ENCODE results near the gene ARMS2.

The ARMS2 gene, protein sequence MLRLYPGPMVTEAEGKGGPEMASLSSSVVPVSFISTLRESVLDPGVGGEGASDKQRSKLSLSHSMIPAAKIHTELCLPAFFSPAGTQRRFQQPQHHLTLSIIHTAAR

GRCh38 chr10:122454603-122455080 is at the start of gene ARMS2:
TSS of gene ARMS2 (plus strand) at chr10:122454653. CDS start at chr10:122454728, 75 bp downstream.
- H3K4me3 ChIP-seq (ENCODE audit: low read depth, low read length), result no peak within 1 kb of the TSS

DNA sequence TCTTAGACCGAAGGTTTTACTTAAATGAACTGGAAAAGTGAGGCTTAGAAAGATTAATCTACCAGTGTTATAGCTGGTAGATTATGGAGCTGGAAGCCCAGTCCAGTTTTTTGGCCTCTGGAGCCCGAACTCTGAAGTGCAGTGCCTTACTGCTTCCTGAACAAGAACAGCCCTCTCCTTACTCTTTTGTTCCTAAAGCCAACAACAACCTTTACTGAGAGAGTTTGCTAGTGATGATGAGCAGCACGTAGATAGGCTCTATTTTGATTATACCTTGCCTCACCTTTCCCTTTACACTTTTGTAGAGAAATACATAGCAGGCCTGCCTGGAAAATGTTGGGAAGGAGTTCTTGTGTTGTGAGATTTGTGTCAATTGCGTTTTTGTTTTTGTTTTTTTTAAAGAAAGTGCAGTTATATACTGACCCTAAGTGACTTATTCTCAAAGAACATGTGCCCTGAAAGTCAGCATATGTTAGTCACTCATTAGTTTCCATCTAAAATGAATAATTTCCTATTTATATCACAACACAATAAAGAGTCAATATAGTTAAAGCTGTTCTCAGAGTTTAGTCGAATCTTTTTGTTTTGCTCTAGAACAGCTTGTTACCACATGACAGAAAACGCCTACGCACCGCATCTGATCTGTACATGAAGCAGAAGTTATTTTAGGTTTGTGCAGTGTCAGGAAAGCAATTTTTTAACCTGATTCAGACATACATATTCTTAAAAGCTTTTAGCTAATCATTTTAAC is 46.9 kb upstream of the ARMS2 start:
- no peak overlapping the region for H3K4me3 ChIP-seq (ENCODE audit: low read depth, low read length)

DNA sequence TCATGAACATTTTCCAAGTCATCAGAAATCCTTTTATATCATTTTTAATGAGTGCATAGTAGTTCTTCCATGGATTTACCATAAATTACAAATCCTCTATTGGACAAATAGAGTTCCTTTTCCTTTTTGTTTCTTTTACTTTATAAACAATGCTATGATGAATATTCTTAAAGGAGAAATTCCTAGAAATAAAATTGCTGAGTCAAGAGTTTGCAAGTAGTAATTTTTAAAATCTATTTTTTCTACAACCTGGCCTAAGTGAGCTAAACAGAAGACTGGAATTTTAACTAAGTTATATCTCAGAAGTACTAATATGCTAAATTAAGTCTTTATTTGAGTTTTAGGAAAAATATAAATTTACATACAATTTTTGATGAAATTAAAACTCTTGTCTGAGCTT is 41.1 kb upstream of the ARMS2 start:
- no peak overlapping the region for H3K4me3 ChIP-seq (ENCODE audit: low read depth, low read length)

- H3K4me3 ChIP-seq (ENCODE audit: low read depth, low read length), result no peak overlapping the region
Observed at GRCh38 chr10:122417667-122418066, 36.8 kb upstream of the ARMS2 start.

DNA sequence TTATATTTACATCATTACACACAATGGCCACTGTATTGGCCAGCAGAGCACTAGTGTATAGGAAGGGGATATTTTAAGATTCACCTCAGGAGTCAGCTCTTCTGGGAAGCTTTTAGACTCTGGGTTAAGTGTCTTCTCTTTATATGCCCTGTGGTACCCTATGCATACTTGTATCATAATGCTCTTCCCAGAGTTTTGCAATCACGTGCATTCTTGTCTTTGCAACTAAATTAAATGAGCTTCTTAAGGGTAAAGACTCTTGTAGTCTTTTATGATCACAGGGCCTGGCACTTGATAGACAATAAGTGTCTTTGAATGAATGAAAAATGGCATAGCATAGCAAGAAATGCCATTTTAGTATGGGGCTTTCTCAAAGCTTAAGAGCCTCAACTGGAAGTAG is 35.4 kb upstream of the ARMS2 start:
- H3K4me3 ChIP-seq (ENCODE audit: low read depth, low read length), result no peak overlapping the region

GRCh38 chr10:122419876-122420623 is 34.4 kb upstream of the ARMS2 start:
- H3K4me3 ChIP-seq (ENCODE audit: low read depth, low read length), result no peak overlapping the region

DNA sequence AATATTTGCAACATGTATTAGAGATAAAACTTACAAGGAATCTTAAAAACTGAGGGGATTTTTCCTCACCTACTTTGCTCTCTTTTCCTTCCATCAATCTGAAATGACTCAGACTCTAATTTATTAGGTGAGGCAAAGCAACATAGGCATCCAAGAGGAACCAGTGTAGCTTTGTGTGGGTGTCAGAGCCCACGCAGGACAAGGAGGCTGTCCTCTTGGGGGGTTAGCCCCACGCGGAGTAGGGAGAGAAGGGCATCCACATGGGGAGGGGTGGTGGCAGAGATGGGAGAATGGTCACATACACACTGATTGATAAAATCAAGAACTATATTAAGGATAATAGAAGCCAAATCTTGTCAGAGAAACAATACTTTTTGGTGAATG is 33.8 kb upstream of the ARMS2 start:
- H3K4me3 ChIP-seq (ENCODE audit: low read depth, low read length), result no peak overlapping the region

DNA sequence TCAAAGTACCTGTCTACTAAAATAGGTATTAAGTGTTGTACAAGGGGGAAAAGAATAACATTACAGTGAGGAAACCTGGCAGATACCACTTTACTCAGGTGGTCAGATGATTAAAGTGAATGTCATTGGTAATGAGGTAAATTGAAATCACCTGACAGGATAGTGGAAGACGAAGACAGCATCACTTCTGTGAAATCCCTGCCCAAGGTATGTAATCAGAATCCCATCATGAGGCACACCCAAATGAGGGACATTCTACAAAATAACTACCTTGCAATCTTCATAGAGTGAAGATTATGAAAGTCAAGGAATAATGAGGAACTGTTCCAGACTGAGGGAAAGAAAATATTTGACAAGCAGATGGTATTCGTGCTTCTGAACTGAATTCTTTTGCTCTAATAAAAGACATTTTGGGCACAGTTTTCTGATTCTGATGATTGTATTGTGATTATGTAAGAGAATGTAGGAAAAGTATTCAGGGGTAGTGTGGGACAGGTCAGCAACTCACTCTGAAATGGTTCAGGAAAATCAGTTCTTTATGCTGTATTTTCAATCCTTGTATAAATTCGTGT is 33.3 kb upstream of the ARMS2 start:
- H3K4me3 ChIP-seq (ENCODE audit: low read depth, low read length), result no peak overlapping the region

DNA sequence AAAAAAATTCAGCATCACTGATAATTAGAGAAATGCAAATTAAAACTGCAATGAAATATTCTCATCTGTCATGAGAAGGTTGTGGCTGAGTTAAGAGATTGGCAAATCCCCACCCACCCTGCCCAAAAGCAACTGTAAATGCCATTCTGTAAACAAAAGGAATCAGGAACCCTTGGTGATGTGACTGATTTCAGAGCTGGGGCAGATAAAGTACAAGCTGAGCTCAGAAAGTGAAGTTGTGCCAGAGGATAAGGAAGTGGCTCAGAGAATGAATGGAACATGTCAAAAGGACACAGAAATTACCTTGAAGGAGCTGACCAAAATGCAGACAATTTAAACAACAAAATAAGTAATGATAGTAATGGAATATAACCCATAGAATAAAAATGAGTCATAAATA is 32.7 kb upstream of the ARMS2 start:
- no peak overlapping the region for H3K4me3 ChIP-seq (ENCODE audit: low read depth, low read length)

DNA sequence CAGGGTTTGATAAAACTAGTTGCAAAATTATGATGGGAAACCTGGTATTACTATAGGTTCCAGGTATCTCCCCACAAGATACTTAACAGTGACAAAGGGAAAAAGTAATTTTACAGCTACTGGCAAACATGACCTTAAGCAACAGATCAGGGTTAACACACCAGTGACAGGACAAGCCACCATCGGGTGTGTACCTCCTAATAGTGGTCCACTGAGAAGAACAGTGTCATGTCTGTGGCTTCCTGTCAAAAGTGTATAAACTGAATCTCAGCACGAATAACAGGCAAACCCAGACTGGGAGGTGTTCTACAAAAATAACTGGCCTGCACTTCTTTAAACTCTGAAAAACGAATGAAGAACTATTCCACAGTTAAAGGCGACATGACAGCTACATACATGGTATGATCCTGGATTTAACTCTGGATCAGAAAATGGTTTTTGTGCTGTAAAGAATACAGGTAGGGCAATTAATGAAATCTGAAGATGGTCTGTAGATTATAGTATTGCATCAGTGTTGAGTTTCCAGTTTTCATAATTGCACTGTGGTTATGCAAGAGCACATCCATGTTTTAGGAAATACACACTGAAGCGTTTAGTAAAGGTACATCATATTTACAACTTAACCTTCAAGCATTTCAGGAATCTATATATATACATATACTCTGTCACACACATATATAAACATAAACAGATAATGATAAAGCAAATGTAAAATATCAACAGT is 32.0 kb upstream of the ARMS2 start:
- no peak overlapping the region for H3K4me3 ChIP-seq (ENCODE audit: low read depth, low read length)

DNA sequence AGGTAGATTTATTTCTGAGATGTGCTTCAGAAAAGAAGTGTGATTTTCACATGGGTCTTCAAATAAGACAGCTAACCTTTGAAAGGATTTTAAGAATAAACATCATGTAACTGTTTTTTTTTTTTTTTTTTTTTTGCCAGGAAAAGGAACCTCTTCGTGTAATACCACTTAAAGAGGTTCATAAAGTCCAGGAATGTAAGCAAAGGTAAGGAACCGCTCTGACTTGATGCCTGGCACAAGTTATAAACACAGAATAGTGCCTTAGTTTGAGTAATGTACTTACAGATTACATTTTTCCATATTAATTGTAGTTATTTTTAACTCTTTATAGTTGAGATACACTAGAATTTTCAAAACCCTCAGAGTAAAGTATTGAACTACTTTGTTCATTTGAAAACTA is 30.4 kb upstream of the ARMS2 start:
- no peak overlapping the region for H3K4me3 ChIP-seq (ENCODE audit: low read depth, low read length)

- no peak overlapping the region for H3K4me3 ChIP-seq (ENCODE audit: low read depth, low read length)
Observed at GRCh38 chr10:122426829-122427228, 27.6 kb upstream of the ARMS2 start.

- H3K4me3 ChIP-seq (ENCODE audit: low read depth, low read length), result no peak overlapping the region
Observed at GRCh38 chr10:122427280-122427679, 27.2 kb upstream of the ARMS2 start.

DNA sequence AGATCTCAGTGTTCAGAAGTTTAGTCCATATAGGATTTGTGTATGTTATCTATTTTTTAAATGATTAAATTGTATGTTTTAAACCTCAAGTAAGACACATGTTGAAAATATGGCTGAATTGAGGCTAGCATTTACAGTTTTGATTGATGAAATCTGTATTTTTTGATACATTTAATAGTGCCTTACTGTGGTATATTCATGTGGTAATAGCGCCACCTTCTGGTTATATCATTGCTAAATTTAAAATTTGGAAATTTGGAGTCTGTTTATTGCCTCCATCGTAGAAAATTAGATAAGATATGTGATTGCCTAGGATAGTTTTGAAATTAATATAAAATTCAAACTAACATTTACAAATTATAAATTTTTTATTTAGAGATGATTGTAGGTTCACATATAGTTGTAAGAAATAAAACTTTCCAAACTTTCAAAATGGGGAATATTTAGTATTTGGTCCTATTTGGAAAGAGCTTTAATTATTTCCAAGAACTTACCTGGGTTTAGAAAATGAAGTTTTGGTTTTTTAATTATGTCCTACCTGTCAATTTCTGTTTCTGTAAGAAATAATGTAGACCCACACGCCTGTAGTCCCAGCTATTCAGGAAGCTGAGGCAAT is 19.1 kb upstream of the ARMS2 start:
- H3K4me3 ChIP-seq (ENCODE audit: low read depth, low read length), result no peak overlapping the region

- H3K4me3 ChIP-seq (ENCODE audit: low read depth, low read length), result no peak overlapping the region
Observed at GRCh38 chr10:122441961-122442360, 12.5 kb upstream of the ARMS2 start.

DNA sequence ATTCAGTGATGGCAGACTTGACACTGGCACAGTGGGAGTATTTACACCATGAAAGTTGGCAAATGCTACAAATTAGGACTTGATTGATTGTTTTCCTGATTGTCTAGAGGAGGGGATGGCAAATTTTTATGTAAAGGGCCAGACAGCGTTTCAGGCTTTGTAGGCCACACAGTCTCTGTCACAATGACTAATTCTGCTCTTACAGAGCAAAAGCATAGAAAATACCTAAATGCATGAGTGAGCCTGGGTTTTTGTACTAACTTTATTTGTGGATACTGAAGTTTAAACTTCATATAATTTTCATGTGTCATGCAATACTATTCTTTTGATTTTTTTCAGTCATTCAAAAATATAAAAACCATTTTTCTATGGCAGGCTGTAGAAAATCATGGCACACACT is 9.0 kb upstream of the ARMS2 start:
- no peak overlapping the region for H3K4me3 ChIP-seq (ENCODE audit: low read depth, low read length)

GRCh38 chr10:122445904-122446303 is 8.5 kb upstream of the ARMS2 start:
- H3K4me3 ChIP-seq (ENCODE audit: low read depth, low read length), result no peak overlapping the region

- H3K4me3 ChIP-seq (ENCODE audit: low read depth, low read length), result no peak overlapping the region
Observed at GRCh38 chr10:122446668-122447423, 7.6 kb upstream of the ARMS2 start.

GRCh38 chr10:122448600-122448999 is 5.9 kb upstream of the ARMS2 start:
- H3K4me3 ChIP-seq (ENCODE audit: low read depth, low read length), result no peak overlapping the region

DNA sequence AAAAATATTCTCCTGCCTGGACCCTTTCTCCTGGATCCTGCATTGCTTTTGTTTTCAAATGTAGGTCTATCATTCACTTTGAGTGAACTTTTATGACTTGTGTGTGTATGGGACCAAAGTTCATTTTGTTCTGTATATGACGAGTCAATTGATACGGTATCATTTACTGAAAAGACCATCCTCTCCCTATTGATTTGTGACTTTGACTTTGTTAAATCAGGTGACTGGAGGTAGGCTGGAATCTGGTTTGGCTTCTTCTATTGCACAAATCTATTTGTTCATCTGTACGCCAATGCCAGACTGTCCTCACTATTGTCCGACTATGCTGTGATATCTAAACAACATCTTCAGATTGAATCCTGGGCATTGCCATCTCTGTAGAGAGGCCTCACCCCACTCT is 5.3 kb upstream of the ARMS2 start:
- no peak overlapping the region for H3K4me3 ChIP-seq (ENCODE audit: low read depth, low read length)
